ENCODE results near the gene MRGPRD. TPM values are rescaled to one million over a fixed set of nuclear protein-coding genes. Genes with fewer than 3 reads are reported as not detected.

Gene MRGPRD
- total RNA-seq, 1 donor from 2014 or later, result not detected

GRCh38 chr11:68930991-68931855 is 49.6 kb downstream of the MRGPRD start:
- no peak for ATAC-seq

Other genes with a start within 250 kb of the MRGPRD start
- gene TESMIN, start 229.5 kb downstream of the MRGPRD start, total RNA-seq, result 5.2 TPM
- 23.9 TPM for gene CPT1A, start 139.1 kb downstream of the MRGPRD start, total RNA-seq
- 62.7 TPM for gene MRPL21, start 77.2 kb downstream of the MRGPRD start, total RNA-seq
- 12.6 TPM for gene IGHMBP2, start 77.1 kb downstream of the MRGPRD start, total RNA-seq
- gene MRGPRF, start 32.3 kb upstream of the MRGPRD start, total RNA-seq, result 1.7 TPM
- gene TPCN2, start 67.9 kb upstream of the MRGPRD start, total RNA-seq, result 6.6 TPM
- gene SMIM38, start 174.9 kb upstream of the MRGPRD start, total RNA-seq, result 0.16 TPM